GM21528 (cell line): Measurements from ENCODE around the gene KCNJ4.

Experiments
- ATAC-seq: cut with Tn5 transposase; IDR thresholded peaks from one replicate; pipeline ENCODE4 v1.9.1; 2021; ENCODE audit warnings: mild to moderate bottlenecking, moderate library complexity; ENCODE audit not compliant: unreplicated experiment, low FRiP score

The KCNJ4 gene

DNA sequence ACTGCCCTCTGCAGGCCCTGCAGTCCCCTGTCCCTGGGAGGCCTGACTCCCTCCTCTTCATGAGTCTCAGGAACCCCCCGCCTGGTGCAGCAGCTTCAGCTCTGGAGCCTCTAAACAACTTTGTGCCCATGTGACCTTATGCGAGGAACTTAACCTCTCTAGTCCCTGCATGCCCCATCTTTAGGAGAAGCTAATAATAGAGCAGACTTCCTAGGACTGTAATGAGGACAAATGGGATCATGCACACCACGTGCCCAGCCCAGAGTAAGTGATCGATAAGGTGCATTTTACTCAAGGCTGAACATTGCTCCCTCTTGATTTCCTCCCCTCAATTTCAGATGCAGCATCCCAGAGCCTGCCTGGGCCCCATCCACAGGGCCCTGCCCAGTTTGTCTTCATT, 19.0 kb downstream of the KCNJ4 start:
- no peak for ATAC-seq

DNA sequence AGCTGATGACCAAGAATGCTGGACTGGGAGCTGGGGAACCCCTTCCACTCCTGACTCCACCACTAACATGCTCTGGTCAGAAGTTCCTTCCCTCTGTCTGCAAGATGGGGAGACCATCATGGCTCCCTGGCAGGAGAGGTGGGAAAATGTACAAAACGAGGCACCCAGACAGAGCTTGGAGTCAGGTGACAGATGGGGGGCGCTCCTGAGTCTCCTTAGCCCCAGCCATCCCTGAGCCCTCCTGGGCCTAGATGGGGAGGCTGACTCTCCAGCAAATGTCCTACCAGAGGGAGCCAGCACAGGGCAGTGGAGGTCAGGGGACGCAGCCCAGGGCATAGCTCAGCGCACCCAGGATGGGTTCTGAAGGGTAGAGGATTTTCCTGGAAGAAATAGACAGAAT, 20.0 kb downstream of the KCNJ4 start:
- ATAC-seq = no peak

DNA sequence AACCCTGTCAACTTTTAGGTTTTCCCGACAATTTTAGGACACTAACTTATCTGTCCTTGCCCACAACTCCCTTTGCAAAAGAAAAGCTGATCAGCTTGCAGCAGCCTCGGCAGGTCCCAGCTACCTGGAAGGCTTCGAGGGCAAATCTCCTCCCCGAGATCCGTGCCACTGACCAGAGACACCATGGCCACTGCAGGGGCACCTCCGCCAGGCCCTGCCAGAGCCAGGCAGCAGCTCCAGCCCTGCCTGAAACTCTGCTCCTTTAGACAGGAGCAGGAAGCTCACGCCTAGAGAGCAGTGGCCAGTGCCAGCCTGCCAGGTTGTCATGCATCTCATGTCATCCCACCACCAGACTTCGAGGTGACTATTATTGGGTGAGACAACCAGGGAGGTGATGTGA, 21.1 kb downstream of the KCNJ4 start:
- no peak for ATAC-seq

DNA sequence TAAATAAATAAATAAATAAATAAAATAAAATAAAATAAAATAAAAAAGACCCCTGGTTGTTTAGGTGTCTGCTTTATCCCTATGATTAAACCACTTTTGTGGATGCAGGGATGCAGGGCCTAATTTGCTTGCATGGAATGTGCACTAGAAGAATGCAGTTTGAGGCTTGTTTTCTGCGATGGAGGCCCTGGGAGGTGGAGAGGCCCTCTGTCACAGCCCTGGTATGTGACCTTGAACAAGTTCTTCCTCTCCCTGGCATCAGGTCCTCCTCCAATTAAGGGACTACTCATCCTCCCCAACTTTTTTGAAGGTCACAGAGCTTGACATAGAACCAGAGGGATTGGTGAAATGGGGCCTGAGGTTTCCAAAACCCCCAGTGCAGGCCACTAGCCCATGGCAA, 22.7 kb downstream of the KCNJ4 start:
- ATAC-seq = no peak

DNA sequence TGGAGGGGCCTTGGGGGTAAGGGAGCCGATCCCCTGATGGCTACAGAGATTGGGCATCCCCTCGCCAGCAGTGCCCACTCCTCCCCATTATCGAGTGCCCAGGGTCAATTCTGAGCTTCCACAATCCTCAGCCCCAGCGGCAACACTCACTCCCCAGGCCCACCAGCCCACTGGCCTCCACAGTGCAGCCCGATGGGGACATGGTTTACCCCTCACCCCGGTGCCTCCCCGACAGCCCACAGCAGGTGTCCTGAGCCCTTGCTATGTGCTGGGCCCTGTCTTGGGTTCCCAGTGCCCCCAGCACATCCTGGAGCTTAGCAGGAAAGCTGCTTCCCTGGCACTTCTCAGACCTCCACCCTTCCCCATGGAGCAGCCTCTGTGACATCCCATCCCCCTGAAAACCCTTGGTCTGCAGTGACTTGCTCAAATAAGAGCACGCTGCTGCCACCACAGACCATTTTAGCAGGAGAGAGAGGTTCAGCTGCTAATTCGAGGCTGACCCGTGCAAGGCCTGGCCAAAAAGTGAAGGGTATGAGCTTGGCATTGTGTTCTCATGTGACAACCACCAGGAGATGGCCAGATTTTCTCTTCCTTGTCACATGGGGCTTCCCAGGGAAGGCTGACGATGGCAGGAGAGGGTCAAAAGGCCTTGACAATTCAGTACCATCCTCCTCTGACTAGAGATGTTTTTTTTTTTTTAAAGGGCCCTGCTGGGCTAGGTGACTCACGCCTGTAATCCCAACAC, 23.6 kb downstream of the KCNJ4 start:
- no peak for ATAC-seq

DNA sequence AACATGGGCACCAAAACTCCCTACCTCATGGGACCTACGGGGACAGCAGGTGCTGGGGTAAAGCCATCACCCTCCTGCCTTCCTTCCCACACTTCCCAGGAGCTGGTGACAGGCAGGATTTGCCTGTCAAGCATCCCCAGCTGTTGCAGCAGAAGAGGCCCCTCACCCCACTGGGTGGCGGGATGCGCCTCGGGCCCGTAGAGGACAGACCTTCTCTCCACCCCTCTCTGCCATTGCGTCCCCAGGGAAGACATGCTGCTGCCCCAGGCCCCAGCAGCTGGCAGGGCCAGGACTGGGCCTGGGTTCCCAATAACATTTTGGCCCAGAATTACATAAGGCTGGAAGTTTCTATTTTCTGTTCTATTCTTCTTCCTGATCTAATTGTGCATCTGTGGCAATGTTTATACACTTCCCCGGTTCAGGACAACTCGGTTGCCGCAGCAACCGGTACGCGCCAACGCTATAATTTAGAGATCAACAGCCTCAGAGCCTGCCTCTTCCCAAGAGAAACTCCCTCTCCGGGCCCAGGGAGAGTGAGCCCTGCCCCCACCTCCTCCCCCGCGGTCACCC, 25.4 kb downstream of the KCNJ4 start:
- ATAC-seq = no peak

DNA sequence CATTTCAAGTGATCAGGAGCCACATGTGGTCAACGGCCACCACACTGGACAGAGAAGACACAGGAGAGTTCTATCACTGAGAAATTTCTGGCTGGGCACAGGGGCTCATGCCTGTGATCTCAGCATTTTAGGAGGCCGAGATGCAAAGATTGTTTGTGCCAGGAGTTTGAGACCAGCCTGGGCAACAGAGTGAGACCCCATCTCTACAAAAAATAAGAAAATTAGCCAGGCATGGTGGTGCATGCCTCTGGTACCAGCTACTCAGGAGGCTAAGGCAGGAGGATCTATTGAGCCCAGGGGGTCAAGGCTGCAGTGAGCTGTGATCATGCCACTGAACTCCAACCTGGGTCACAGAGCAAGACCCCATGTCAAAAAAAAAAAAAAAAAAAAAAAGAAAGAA, 26.3 kb downstream of the KCNJ4 start:
- no peak for ATAC-seq

DNA sequence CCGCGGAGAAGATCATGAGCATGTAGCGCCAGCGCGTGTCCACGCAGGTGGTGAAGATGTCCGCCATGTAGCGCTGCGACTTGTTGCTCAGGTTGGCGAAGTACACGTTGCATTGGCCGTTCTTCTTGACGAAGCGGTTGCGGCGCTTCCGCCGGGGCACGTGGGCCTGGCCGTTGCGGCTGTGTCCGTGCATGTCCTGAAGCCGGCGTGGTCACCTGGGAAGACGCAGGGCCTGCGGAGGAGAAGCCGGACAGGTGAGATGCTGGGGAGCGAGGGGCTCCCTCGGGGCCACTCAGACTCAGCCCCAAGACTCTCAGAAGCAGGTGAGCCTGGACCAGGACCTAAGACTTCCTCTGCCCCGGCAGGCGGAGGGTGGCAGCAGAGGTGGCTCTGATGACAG, 27.1 kb downstream of the KCNJ4 start:
- ATAC-seq = no peak

DNA sequence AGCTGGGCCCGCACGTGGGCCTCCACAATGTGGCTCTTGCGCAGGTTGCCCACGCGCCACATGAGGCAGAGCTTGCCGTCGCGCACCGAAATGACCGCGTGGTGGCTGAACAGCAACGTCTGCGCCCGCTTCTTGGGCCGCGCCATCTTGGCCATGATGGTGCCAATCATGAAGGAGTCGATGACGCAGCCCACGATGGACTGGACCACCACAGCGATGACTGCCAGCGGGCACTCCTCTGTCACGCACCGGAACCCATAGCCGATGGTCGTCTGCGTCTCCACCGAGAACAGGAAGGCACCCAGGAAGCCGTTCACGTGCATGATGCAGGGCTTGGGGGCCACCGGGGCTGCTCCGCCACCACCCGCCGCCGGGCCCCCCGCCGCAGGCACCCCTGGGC, 27.5 kb downstream of the KCNJ4 start:
- no peak for ATAC-seq

DNA sequence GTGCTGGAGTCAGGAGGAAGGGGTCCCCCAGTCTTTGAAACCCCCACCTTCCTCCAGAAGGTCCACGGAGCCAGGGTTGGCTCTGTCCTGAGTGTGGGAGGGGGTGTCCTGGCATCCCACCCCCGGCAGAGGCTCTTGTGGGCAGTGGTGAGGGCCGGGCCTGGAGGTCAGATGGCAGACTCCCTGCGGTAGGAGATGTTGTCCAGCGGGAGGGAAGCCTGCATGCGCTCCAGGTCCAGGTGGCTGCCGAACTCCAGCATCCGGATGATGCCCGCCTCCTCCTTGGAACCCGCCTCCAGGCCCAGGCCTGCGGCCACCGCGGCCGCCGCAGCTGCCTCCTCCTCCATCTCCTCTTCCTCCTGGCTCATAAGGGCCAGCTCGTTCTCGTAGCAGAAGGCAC, 28.4 kb downstream of the KCNJ4 start:
- no peak for ATAC-seq

DNA sequence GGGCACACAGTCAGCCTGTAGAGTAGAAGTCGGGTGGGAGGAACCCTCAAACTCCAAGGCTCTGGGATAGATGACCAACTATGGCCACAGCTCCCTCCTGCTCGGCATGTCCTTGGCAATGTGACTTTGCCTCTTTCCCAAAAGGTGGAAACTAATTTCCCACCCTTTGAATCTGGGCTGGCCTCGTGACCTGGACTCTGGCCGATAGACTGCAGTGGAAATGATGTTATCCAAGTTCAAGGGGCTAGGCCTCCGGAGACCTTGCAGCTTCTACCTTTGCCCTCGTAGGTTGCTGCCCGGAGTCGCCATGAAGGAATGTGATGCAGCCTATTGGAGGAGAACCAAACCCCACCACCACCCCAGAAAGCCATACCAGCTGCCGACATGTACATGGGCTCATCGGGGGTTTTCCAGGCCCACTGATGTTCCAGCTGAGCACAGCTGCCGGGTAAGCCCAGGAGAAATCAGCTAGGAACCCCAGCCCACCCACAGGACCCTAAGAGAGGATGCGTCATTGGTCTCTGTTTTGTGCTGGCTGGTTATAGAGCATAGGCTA, 30.4 kb downstream of the KCNJ4 start:
- no peak for ATAC-seq

DNA sequence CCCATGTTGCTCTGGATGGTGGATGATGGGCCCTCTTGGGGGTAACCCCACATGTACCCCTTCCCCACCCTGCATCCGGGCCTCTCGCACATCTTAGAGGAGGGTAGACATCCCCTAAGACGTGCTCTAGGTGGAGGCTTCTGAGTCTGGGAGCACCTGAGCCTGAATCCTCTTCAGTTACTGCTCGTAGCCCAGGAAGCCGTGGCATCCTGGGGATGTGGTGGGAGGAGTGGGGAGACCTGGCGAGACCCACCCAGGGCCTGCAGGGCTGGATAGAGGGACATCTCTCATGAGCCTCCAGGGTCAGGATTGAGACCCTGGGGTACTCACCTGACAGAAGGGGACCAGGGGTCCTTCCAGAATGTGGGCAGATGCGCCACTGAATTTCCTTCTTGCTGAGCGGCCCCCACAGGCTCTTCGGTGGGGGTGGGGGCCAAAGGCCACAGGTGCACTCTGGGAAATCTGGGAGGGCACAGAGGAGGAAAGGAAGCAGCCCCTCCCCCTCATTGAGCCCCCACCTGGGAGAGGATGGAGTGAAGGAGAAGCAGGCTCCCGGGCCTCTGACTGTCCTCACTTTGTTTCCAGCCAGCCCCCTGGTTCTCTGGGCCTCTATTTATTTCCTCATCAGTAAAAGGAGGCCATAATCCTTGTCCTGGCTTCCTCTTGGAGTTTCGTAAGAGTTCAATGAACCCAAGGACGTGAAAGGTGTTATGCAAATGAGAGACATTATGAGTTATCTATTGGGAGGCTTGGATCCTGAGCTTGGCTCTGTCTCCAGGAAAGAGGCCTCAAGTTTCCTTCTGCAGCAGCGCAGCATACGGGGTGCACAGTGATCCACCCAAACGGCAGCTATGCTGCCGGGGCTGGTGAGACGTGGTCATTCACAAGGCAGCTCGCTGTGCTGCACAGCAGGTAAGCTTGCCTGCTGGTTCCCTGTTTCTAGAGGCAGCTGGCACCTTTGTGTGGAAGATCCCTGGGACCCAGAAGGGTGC, 31.2 kb downstream of the KCNJ4 start:
- no peak for ATAC-seq

DNA sequence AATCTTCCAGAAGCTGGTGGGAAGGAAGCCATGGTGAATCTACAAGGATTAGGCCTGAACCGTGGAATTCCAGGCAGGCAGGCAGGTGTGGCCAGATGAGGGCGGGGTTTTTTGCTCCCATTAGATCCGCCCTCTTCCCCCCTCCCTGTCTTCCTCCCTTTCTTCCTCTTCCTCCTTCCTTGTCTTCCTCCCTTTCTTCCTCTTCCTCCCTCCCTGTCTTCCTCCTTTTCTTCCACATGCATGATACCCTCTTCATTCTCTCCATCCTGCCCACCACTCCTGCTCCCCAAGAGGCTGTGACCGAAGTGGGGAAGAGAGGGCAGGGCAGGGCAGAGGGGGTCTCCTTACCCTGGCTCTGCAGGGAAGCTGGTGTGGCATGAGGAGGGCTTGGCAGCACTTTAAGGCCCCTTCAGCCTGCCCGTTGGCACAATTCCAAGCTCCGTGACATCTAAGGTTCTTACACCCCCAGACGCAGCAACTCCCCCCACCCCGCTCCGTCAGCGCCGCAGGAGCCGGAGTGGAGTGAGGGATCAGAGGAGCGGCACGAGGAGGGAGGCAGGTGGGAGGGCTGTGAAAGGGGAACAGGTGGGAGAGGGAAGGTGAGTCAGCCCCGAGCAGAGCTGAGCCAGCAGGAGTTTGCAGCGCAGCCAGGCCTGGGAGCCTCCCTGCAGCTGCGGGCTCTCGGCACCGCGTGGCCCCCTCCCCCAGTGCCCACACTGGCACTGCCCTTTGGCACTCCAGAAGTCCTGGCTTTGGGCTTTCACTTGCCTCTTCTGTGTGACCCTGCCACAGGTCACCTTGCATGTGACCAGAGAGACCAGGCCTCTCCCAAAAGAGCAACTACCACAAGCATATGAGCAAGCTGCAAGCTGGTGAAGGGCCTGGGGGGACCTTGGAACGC, 32.1 kb downstream of the KCNJ4 start:
- no peak for ATAC-seq

DNA sequence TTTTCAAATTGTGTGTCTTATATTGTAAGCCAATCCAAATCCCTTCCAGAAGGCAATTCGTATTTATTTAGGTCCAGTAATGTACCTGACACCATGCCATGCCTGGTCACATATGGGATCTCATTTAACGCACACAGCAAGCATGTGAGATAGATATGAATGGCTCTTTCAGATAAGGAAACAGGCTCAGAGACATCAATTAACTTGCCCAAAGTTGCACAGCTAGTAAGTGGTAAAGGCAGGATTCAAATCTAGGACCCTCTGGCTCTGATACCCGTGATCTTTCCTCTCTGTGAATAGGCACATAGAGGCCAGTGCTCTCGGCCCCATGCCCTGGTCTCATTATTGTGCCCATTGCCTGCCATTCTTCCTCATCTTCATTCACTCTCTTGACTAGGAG, 34.3 kb downstream of the KCNJ4 start:
- no peak for ATAC-seq

DNA sequence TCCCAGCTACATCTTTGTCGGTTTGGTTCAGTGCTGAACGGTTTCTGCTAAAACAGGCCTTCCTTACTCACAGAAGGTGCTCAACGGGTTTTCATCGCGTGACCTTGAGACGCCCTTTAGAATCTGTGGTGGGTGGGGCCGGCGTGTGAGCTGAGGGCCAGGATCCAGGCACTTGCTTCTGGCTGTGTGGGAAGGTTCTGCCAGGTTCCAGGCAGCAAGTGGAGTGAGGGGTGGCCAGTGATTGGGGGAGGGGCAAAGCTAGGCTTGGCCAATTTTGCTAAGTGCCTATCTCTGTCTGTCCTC, 35.2 kb downstream of the KCNJ4 start:
- ATAC-seq = no peak

DNA sequence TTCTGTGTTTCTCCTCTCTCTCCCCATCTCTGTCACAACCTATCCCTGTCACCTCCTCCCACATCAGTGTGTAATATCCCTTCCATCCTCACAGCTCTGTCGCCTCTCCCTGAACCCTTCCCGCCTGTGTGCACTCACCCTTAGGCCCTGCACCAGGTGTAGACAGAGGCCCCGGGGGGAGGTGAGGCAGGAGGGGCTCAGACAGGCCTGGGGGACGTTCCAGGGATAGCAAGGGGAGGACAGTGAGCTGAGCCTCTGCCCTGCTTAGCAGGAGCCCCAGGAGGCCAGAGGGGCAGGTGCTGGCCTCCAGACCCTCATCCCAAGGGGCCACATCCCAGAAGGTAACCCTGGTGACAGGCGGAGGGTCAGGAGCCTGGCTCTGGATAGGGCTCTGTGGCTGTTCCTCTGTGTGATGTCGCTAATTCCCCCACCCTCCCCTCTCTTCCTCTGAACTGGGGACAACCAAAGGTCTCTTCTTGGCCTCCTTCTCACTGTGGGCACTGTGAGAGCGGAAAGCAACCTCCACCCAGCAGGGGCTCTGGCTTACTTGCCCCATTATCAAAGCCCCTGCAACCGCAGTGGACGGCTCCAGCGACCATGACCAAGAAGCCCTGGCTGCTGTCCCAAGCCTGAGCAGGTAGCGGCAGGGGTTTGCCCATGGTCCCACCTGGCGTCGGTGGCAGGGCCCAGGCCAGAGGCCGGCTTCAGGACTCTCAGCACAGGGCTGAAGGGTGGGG, 35.7 kb downstream of the KCNJ4 start:
- ATAC-seq = no peak

DNA sequence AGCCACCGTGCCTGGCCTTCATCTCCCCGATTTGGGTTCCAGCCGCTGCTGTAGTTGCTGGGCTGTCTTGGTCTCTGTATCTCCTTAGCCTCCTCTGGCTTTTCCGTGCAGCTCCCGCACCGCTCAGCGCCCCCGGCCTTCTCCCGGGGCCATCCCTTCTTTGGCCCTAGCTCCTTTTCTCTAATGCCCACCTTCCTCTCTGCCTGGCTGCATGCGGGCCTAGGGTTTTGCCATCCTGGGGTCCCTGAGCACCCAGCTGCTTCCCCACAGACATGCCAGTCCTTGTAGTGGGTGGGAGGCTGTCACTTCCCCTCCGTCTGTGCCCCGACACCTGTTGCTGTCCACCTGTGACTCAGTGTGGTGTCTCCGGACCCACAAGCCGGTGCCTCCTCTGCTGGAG, 36.4 kb downstream of the KCNJ4 start:
- ATAC-seq = no peak

DNA sequence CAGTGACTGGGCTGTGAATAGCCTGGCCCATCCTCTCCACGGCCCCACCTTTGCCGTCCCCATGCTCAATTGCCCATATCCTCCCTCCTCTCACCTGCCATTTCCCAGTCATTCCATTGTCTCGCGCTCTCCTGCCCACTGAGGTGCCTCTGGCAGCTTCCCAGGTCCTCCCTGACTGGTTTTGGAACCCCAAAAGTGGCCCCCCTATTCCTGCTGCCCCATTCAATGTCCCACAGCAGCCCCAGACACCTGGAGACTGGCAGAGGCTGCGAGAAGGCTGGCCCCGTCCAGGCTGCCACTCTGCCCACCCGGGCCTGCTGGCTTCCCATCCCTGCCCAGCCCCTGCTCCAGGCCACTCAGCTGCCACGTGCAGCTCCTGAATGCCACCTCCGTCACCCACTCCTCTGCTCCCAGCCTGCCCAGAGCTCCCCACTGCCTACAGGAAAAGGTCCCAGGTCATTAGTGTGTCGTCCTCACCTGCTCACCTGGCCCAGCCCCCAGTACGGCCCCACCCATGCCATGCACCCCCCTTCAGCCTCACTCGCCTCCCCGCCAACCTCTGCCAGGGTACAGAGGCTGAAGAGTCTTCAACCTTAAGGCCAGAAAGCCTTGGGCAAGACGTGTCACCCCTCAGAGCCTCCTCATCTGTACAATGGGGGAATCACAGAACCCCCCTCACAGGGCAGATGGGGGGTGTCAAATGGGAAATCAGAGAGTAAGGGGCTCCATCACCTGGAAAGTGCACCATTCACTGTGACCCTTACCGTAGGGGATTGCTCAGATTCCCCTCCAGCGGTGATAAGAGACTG, 37.5 kb downstream of the KCNJ4 start:
- no peak for ATAC-seq
